ENCODE data around the gene CDON.

Gene CDON

GRCh38 chr11:125954945-125955640, 107.6 kb downstream of the CDON start:
- DNase-seq = no peak

GRCh38 chr11:125954123-125954944, 108.3 kb downstream of the CDON start:
- no peak for DNase-seq

- DNase-seq = no peak
Measured at GRCh38 chr11:125953401-125953935, 109.2 kb downstream of the CDON start.

- DNase-seq = no peak
Measured at GRCh38 chr11:125952973-125953372, 109.7 kb downstream of the CDON start.

- DNase-seq = no peak
Measured at GRCh38 chr11:125952559-125952958, 110.1 kb downstream of the CDON start.

GRCh38 chr11:125951731-125952130, 110.9 kb downstream of the CDON start:
- DNase-seq = peak; percentile 31

- no peak for DNase-seq
Measured at GRCh38 chr11:125950696-125951651, 111.7 kb downstream of the CDON start.

- no peak for DNase-seq
Measured at GRCh38 chr11:125950178-125950490, 112.5 kb downstream of the CDON start.

- no peak for DNase-seq
Measured at GRCh38 chr11:125949271-125950177, 113.1 kb downstream of the CDON start.

GRCh38 chr11:125948278-125949051, 114.2 kb downstream of the CDON start:
- no peak for DNase-seq

GRCh38 chr11:125947419-125948277, 115.0 kb downstream of the CDON start:
- DNase-seq = no peak

GRCh38 chr11:125946712-125947418, 115.8 kb downstream of the CDON start:
- DNase-seq = no peak

- DNase-seq = no peak
Measured at GRCh38 chr11:125945797-125946520, 116.7 kb downstream of the CDON start, which contains the start of gene VSIG10L2. Gene VSIG10L2 (plus strand): TSS chr11:125946044. CDS start chr11:125946056, 12 bp downstream.

GRCh38 chr11:125945011-125945796, 117.5 kb downstream of the CDON start:
- no peak for DNase-seq

GRCh38 chr11:125944350-125945010, 118.2 kb downstream of the CDON start:
- DNase-seq = no peak

GRCh38 chr11:125943661-125944349, 118.9 kb downstream of the CDON start:
- no peak for DNase-seq
